OCI-LY1 (cell line): Measurements from ENCODE around the gene ADAMTS7.

Experiments used
- H2AFZ ChIP-seq: fragments of 200-600 bp; sonication (generic), shearing (Covaris generic); 2 replicates; pipeline ENCODE4 v1.6.0; 2014; ENCODE audit warnings: antibody characterized with exemption, mild to moderate bottlenecking, low read length
- H3F3A ChIP-seq: fragments of 200-600 bp; sonication (generic), shearing (Covaris generic); 2 replicates; pipeline ENCODE4 v1.6.0; 2014; ENCODE audit warnings: mild to moderate bottlenecking, antibody characterized with exemption, low read length, moderate library complexity; ENCODE audit not compliant: insufficient read depth
- H3K27ac ChIP-seq: fragments of 200-600 bp; sonication (generic); 2 replicates; pipeline ENCODE4 v1.5.1; 2014; ENCODE audit warnings: low read length, mixed run types, mild to moderate bottlenecking, low read depth; ENCODE audit not compliant: poor library complexity, severe bottlenecking
- H3K27me3 ChIP-seq: fragments of 200-600 bp; sonication (generic); 2 replicates; pipeline ENCODE4 v1.6.0; 2014; ENCODE audit warnings: antibody characterized with exemption, mild to moderate bottlenecking, low read length, moderate library complexity; ENCODE audit not compliant: insufficient read depth
- H3K36me3 ChIP-seq: fragments of 200-600 bp; sonication (generic); 2 replicates; pipeline ENCODE4 v1.6.1; 2014; ENCODE audit warnings: mild to moderate bottlenecking, antibody characterized with exemption, low read length, moderate library complexity, mixed read lengths; ENCODE audit not compliant: insufficient read depth
- H3K4me1 ChIP-seq: fragments of 200-600 bp; sonication (generic); 2 replicates; pipeline ENCODE4 v1.5.1; 2014; ENCODE audit warnings: mild to moderate bottlenecking, low read length, moderate library complexity; ENCODE audit not compliant: insufficient read depth, severe bottlenecking
- H3K4me2 ChIP-seq: fragments of 200-600 bp; sonication (generic), shearing (Covaris generic); 2 replicates; pipeline ENCODE4 v1.6.1; 2014; ENCODE audit warnings: low read length
- H3K4me3 ChIP-seq: fragments of 200-600 bp; sonication (generic); 2 replicates; pipeline ENCODE4 v1.5.1; 2014; ENCODE audit warnings: low read length, low read depth, mild to moderate bottlenecking, mixed read lengths; ENCODE audit not compliant: poor library complexity, severe bottlenecking
- H3K79me2 ChIP-seq: fragments of 200-600 bp; shearing (Covaris generic); 2 replicates; pipeline ENCODE4 v1.6.1; 2016; ENCODE audit warnings: mixed run types, low read length, mixed read lengths; ENCODE audit not compliant: insufficient read depth
- H3K9ac ChIP-seq: fragments of 200-600 bp; sonication (generic), shearing (Covaris generic); 2 replicates; pipeline ENCODE4 v1.6.1; 2014; ENCODE audit warnings: mild to moderate bottlenecking, low read length, mixed read lengths
- H3K9me2 ChIP-seq: fragments of 200-600 bp; sonication (generic), shearing (Covaris generic); 2 replicates; pipeline ENCODE4 v1.6.1; 2014; ENCODE audit warnings: low read depth, mild to moderate bottlenecking, low read length, mixed read lengths
- H3K9me3 ChIP-seq: fragments of 200-600 bp; shearing (Covaris generic); 2 replicates; pipeline ENCODE4 v1.6.1; 2014; ENCODE audit warnings: low read length, mixed read lengths
- H4K20me1 ChIP-seq: fragments of 200-600 bp; sonication (generic), shearing (Covaris generic); 2 replicates; pipeline ENCODE4 v1.6.0; 2016; ENCODE audit warnings: mild to moderate bottlenecking, low read length; ENCODE audit not compliant: insufficient read depth
- CTCF ChIP-seq: fragments of 200-600 bp; sonication (generic), shearing (Covaris generic); IDR thresholded peaks from 2 replicates; pipeline ENCODE4 v1.5.1; 2017; ENCODE audit warnings: mild to moderate bottlenecking, antibody characterized with exemption, low read length, moderate library complexity, mixed read lengths
- EZH2 ChIP-seq: fragments of 200-600 bp; sonication (generic), shearing (Covaris generic); IDR thresholded peaks from 2 replicates; pipeline ENCODE4 v1.8.0; 2017; ENCODE audit warnings: borderline replicate concordance, mixed run types, mild to moderate bottlenecking, antibody characterized with exemption, low read length, moderate library complexity, mixed read lengths

Gene ADAMTS7

GRCh38 chr15:78807359-78807758 lies 3.9 kb downstream of the ADAMTS7 start:
- no peaks in the 10 kb centered on the region for H3K36me3 ChIP-seq
- 0 out of 2 replicates have a peak, but pooled peaks cover 4% of the 10 kb centered on the region for H3F3A ChIP-seq
- no peak overlapping the region for H3K9ac ChIP-seq
- no peaks in the 10 kb centered on the region for H3K9me3 ChIP-seq
- H3K9me2 ChIP-seq: no peaks in the 10 kb centered on the region
- H3K4me2 ChIP-seq: no peak overlapping the region
- TF ChIP-seq CTCF (no peak), EZH2 (no peak)
- no peaks in the 10 kb centered on the region for H3K79me2 ChIP-seq
- H3K4me1 ChIP-seq: peaks cover 16% of the 10 kb centered on the region
- no peaks in the 10 kb centered on the region for H4K20me1 ChIP-seq
- H3K4me3 ChIP-seq: no peak overlapping the region
- H2AFZ ChIP-seq: no peak overlapping the region
- no peak overlapping the region for H3K27ac ChIP-seq
- H3K27me3 ChIP-seq: peaks cover 14% of the 10 kb centered on the region

DNA sequence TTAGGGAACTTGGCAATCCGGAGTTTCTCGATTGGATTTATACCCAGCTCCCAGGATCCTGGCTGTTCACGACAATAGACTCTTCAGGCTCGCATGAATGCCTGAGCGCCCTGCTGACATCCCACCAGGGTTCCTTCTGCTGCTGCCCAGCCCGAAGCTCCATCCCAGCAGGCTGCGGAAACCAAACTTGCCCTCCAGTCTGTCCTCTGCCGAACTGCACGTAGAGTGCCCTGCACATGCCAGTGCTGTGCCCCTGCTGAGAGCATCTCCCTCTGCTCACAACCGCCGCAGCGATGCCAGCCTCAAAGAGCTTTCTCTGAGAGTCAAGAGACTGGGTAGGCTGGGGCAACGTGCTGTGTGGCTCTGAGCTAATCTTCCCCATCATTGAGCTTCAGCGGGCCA lies 6.9 kb downstream of the ADAMTS7 start:
- no peak overlapping the region for H3K4me2 ChIP-seq
- no peak overlapping the region for H2AFZ ChIP-seq
- H3K9me2 ChIP-seq: no peaks in the 10 kb centered on the region
- H3K9ac ChIP-seq: no peak overlapping the region
- H3F3A ChIP-seq: 0 out of 2 replicates have a peak, but pooled peaks cover 4% of the 10 kb centered on the region
- H3K36me3 ChIP-seq: no peaks in the 10 kb centered on the region
- no peaks in the 10 kb centered on the region for H3K79me2 ChIP-seq
- H3K27ac ChIP-seq: no peak overlapping the region
- no peaks in the 10 kb centered on the region for H4K20me1 ChIP-seq
- H3K27me3 ChIP-seq: peaks cover 6% of the 10 kb centered on the region
- H3K9me3 ChIP-seq: no peaks in the 10 kb centered on the region
- TF ChIP-seq EZH2: no peak
- TF ChIP-seq CTCF: no peak
- H3K4me3 ChIP-seq: no peak overlapping the region
- H3K4me1 ChIP-seq: no peaks in the 10 kb centered on the region

GRCh38 chr15:78800806-78801205 lies 10.5 kb downstream of the ADAMTS7 start:
- no peaks in the 10 kb centered on the region for H4K20me1 ChIP-seq
- H3K4me3 ChIP-seq: no peak overlapping the region
- H2AFZ ChIP-seq: no peak overlapping the region
- 0 out of 2 replicates have a peak, but pooled peaks cover 4% of the 10 kb centered on the region for H3K27me3 ChIP-seq
- no peak overlapping the region for H3K27ac ChIP-seq
- H3K9me3 ChIP-seq: no peaks in the 10 kb centered on the region
- no peaks in the 10 kb centered on the region for H3F3A ChIP-seq
- no peaks in the 10 kb centered on the region for H3K79me2 ChIP-seq
- H3K9ac ChIP-seq: no peak overlapping the region
- no peak overlapping the region for H3K4me2 ChIP-seq
- TF ChIP-seq EZH2 (no peak), CTCF (no peak)
- H3K36me3 ChIP-seq: no peaks in the 10 kb centered on the region
- no peaks in the 10 kb centered on the region for H3K9me2 ChIP-seq
- H3K4me1 ChIP-seq: no peaks in the 10 kb centered on the region
